Right ventricle myocardium inferior (tissue), 1 donor: ENCODE results near the gene FGFBP3. TPM values are rescaled to one million over a fixed set of nuclear protein-coding genes. Genes with fewer than 3 reads are reported as not detected.
A peak's percentile ranks its signal among the peaks of the same experiment; 100 is the strongest.
"Not testable (repeated sequence)": the region's sequence is repeated elsewhere in the genome, so short reads cannot be mapped to it uniquely, and the experiment has no call there.

Experiments
- ATAC-seq: fragments of 200-7000 bp; cut with Tn5 transposase; one replicate; pipeline ENCODE4 v1.9.1; 2020; ENCODE audit warnings: mild to moderate bottlenecking, moderate library complexity
- DNase-seq: peaks from one replicate; pipeline ENCODE4 v3.0.0; 2021; ENCODE audit errors: missing footprints
- intact Hi-C: fragments of 100-400 bp; cut with DNase I; formaldehyde crosslinking; loops from one replicate; pipeline ENCODE4 v1.11.0; 2022
- total RNA-seq: library from RNA; stranded (reverse); fragmentation: NEBNext Ultra II Directional; extraction: Animal tissue kit (Norgen Biotek cat#: 25700); gene quantifications from one replicate; pipeline ENCODE4 v1.2.1, GENCODE V29; 2021
- donor health status: DM: no; HTN: yes; CAD: no; lungs with severe emphysema.

FGFBP3 gene
- total RNA-seq, 1 donor from 2014 or later, result 0.32 TPM

- DNase-seq (peak; percentile 27), ATAC-seq (peak; percentile 5)
- intact Hi-C loops, result loop anchor here (10.0 kb wide), 1 partner anchor 113 kb away; the partner anchor contains the start of gene TNKS2
Observed at GRCh38 chr10:91907914-91908336, 1.4 kb downstream of the FGFBP3 start.

DNA sequence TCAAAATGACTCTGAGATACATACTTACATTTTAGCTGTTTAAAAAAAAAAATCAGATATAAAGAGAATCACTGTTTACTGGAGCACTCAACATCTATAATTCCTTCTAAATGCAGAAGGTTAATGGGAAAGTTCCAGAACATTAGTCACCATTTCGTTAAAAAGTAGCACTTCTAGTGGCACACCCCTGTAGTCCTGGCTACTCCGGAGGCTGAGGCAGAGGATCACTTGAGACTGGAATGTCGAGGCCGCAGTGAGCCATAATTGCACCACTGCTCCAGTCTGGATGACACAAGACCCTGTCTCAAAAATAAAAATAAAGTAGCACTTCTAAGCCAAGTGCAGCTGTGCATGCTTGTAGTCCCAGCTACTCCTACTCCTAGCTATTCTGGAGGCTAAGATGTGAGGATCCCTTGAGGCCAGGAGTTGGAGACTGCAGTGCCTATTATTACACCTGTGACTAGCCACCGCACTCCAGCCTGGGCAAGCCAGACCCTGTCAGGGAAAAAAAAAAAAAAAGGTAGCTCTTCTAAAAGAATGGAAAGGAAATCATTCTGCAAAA, 2.2 kb downstream of the FGFBP3 start:
- peak; percentile 45 for DNase-seq
- no peak for ATAC-seq
- intact Hi-C loops, result loop anchor here (10.0 kb wide), 1 partner anchor 112 kb away; the partner anchor contains the start of gene TNKS2

GRCh38 chr10:91901784-91902677, 7.3 kb downstream of the FGFBP3 start:
- intact Hi-C loops, result loop anchor here (10.0 kb wide), 1 partner anchor 107 kb away; the partner anchor contains the start of gene TNKS2
- no peak for ATAC-seq
- DNase-seq, result no peak

GRCh38 chr10:91897421-91897820, 11.9 kb downstream of the FGFBP3 start:
- intact Hi-C loops, result no loop called here
- DNase-seq (no peak), ATAC-seq (no peak)

DNA sequence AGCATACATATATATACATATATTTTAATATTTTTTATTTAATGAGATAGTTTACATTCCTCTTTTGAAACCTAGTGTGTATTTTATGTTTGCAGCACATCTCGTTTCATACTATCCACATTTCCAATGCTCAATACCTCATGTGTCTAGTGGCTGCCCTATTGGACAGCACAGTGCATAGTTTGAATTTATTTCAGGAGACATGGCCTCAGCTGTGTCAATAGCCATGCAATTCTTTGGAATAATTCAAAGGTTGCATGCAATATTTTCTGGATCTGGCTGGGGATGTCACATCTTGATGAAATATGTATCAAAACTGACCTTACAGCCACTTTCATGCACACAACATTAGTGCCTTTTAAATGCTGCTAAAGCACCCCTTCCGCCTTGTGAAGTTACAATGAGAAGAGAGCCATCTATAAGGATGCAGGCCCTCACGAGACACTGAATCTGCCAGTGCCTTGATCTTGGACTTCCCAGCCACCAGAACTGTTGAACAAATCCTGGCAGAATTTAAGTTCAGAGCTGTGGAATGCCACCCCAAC, 13.0 kb downstream of the FGFBP3 start:
- intact Hi-C loops, result no loop called here
- DNase-seq (no peak), ATAC-seq (no peak)

GRCh38 chr10:91894261-91894685, 15.0 kb downstream of the FGFBP3 start:
- peak; percentile 57 for DNase-seq
- ATAC-seq, intact Hi-C loops: not testable (repeated sequence)

DNA sequence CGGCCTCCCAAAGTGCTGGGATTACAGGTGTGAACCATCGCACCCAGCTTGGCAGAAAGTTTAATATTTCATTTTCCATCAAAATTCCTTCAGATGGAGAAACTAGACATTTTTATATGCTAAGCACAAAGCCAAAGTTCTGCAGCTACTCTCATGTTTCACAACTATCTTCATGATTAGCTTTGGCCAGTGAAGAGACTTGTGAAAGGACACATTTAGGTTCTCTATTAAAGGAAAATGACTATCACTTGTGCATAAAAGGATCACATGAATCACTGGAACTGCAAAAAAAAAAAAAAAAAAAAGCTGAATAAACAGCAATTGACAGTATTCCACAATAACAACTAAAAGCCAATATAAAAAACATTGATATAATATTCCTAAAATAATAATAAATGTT, 16.2 kb downstream of the FGFBP3 start:
- intact Hi-C loops, result no loop called here
- DNase-seq (no peak), ATAC-seq (no peak)

DNA sequence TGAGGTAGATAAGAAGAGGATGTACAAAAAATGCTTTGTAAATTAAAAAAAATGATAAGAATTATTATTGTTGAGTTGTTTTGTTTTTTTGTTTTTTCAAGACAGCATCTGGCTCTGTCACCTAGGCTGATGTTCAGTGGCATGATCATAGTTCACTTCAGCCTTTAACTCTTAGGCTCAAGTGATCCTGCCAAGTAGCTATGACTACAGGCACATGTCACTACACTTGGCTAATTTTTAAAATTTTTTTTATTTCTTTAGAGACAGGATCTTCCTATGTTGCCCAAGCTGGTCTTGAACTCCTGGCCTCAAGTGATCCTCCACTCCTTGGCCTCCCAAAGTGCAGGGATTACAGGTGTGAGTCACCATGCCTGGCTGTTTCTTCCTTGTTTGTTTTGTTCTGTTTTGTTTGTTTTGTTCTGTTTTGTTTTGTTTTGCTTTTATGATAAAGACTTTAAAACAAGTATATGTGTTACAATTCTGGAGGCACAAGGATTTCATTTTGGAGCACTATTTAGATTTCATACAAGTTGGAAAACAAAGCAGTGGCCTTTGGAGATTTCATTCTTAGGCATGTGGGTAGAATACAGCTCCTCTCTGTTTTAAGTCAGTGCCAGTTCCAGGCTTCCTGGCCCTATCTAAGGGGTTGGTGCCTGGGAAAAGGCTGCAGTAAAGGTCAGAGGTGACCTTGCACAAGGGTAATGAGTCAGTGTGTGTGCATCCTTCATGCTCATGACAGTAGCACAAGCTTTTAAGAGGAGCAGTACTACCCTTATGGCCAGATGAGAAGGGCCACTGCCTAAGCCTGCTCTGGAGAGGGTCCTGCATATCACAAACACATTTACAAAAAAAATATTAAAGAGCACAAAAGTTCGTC, 17.9 kb downstream of the FGFBP3 start:
- intact Hi-C loops, result no loop called here
- DNase-seq (no peak), ATAC-seq (no peak)

DNA sequence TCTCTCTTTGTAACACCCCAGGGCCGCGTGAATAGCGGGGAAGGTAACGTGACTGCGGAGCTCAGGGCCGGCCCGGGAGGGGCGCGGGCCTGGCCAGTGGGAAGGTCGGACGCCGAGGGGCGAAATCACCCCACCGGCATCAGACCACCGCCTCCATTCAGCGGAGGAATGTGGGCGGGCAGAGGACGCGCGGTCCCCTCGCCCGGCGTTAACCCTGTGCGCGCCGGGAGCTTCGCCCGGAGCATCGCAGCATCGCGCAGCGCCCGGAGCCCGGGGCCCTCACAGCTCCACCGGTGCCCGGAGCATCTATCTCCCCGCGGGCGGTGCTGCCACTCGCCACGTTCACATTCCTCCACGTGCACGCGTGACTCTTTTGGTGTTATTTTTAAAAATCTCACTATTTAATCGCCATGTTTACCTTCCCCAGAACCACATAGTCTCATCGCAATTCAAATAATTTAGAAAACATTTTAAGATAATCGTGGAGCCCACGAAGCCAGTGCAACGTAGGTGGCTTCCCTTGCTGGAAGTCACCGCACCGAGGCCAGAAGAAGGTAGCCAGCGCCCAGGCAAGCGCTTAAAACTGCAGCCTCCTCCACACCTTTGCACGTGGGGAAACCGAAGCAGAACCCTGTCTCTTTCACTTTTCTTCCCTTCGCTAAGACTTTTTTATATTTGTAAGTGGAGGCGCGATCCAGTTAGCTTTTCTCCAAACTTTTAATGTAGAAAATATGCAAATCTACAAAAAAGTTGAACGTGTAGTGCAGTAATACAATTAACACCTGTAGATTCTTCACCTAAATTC, 21.8 kb downstream of the FGFBP3 start:
- intact Hi-C loops, result no loop called here
- ATAC-seq, result peak; percentile 38
- peak; percentile 66 for DNase-seq

GRCh38 chr10:91886954-91887271, 22.4 kb downstream of the FGFBP3 start:
- ATAC-seq (no peak), DNase-seq (peak; percentile 32)
- intact Hi-C loops, result no loop called here

- ATAC-seq, result no peak
- DNase-seq, result no peak
- intact Hi-C loops, result no loop called here
Observed at GRCh38 chr10:91885362-91886079, 23.8 kb downstream of the FGFBP3 start.

DNA sequence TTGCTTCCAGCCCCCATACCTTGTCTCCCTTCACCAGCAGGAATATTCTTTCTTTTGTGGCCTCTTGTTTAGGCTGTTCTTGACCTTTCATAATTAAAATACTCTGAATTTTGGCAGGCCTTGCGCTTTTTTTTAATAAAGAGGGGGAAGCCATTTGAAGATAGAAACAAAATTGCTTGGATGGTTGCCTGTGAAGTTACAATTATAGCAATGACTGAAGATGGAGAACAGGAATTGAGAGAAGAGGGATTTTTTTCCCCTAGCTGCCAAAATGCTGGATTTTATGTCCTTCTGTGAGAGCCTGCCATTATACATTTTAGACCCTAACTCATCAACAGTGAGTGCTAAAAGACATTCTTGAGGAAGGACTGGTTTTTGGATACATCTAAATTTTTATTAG, 24.8 kb downstream of the FGFBP3 start:
- DNase-seq, result no peak
- intact Hi-C loops, result no loop called here
- no peak for ATAC-seq

- ATAC-seq (peak; percentile 85), DNase-seq (peak; percentile 71)
- intact Hi-C loops, result no loop called here
Observed at GRCh38 chr10:91883549-91884444, 25.5 kb downstream of the FGFBP3 start.

DNA sequence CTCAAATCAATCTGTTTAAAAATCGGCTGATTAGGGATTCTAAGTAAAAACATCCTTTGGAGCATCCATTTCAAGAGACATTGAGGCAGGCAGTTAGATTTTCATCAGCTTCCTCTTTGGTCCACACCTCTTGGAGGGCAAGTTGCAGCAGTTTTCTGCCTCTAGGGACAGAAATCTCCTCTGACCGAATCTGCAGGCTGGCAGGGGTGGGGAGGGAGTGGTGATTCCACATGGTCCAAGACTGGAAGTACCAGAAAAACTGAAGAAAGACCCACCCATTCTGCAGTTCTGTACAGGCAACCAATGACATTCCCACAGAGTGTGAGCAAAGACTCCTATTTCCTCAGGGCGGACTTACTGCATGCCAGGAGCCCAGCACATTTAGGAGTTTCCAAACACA, 29.0 kb downstream of the FGFBP3 start:
- ATAC-seq, result peak; percentile 45

GRCh38 chr10:91879515-91880170, 29.6 kb downstream of the FGFBP3 start:
- intact Hi-C loops, result no loop called here
- ATAC-seq, result no peak

More for the DNA sequence above, 29.0 kb downstream of the FGFBP3 start:
- intact Hi-C loops, result no loop called here
- DNase-seq, result no peak

GRCh38 chr10:91875779-91876178, 33.5 kb downstream of the FGFBP3 start:
- intact Hi-C loops, result no loop called here
- ATAC-seq, result no peak

More at GRCh38 chr10:91879515-91880170, 29.6 kb downstream of the FGFBP3 start:
- DNase-seq, result no peak

More at GRCh38 chr10:91875779-91876178, 33.5 kb downstream of the FGFBP3 start:
- no peak for DNase-seq
